SK-N-SH treated with all-trans-retinoic acid at 6 μM for 48 hours (cell line): Measurements from ENCODE around the gene DNAH7.

ENCODE experiments used
- ARNTL ChIP-seq: fragments of 450-650 bp; formaldehyde crosslinking; IDR thresholded peaks from 2 replicates; pipeline ENCODE4 v1.5.0; 2020; ENCODE audit warnings: low read depth, mild to moderate bottlenecking, moderate library complexity, borderline replicate concordance
- BACH2 ChIP-seq: fragments of 250-450 bp; sonication (Bioruptor Pico); IDR thresholded peaks from 2 replicates; pipeline ENCODE4 v1.9.0; 2021; ENCODE audit warnings: mild to moderate bottlenecking, borderline replicate concordance
- CREB5 ChIP-seq: fragments of 250-450 bp; sonication (Bioruptor Pico); IDR thresholded peaks from 2 replicates; pipeline ENCODE4 v1.5.1; 2020; ENCODE audit warnings: low read depth, mild to moderate bottlenecking, moderate library complexity
- GLIS3 ChIP-seq: fragments of 250-450 bp; sonication (Bioruptor Pico); IDR thresholded peaks from 2 replicates; pipeline ENCODE4 v1.5.0; 2020; ENCODE audit warnings: mild to moderate bottlenecking, moderate library complexity
- ISL1 ChIP-seq: fragments of 250-450 bp; sonication (Bioruptor Pico); IDR thresholded peaks from 2 replicates; pipeline ENCODE4 v2.1.2; 2022; ENCODE audit warnings: mild to moderate bottlenecking, moderate library complexity
- PATZ1 ChIP-seq: fragments of 250-450 bp; sonication (Bioruptor Pico); IDR thresholded peaks from 2 replicates; pipeline ENCODE4 v1.8.0; 2020; ENCODE audit warnings: mild to moderate bottlenecking, moderate library complexity, borderline replicate concordance
- POU6F1 ChIP-seq: fragments of 250-450 bp; sonication (Bioruptor Pico); IDR thresholded peaks from 2 replicates; pipeline ENCODE4 v1.8.0; 2021; ENCODE audit warnings: low read depth, mild to moderate bottlenecking, moderate library complexity, borderline replicate concordance
- PPARA ChIP-seq: fragments of 250-450 bp; sonication (Bioruptor Pico); IDR thresholded peaks from 2 replicates; pipeline ENCODE4 v1.5.0; 2020; ENCODE audit warnings: mild to moderate bottlenecking, borderline replicate concordance
- RARB ChIP-seq: fragments of 250-450 bp; sonication (Bioruptor Pico); IDR thresholded peaks from 2 replicates; pipeline ENCODE4 v1.8.0; 2021; ENCODE audit warnings: mild to moderate bottlenecking, moderate library complexity
- SNAI2 ChIP-seq: fragments of 250-450 bp; sonication (Bioruptor Pico); IDR thresholded peaks from 2 replicates; pipeline ENCODE4 v1.5.0; 2020; ENCODE audit warnings: mild to moderate bottlenecking, moderate library complexity
- ZFP30 ChIP-seq: fragments of 450-650 bp; formaldehyde crosslinking; IDR thresholded peaks from 2 replicates; pipeline ENCODE4 v1.5.0; 2022; ENCODE audit warnings: mild to moderate bottlenecking, moderate library complexity
- ZNF70 ChIP-seq: fragments of 450-650 bp; formaldehyde crosslinking; IDR thresholded peaks from 2 replicates; pipeline ENCODE4 v1.5.0; 2020; ENCODE audit warnings: mild to moderate bottlenecking, moderate library complexity
- ZNF8 ChIP-seq: fragments of 450-650 bp; formaldehyde crosslinking; IDR thresholded peaks from 2 replicates; pipeline ENCODE4 v1.5.0; 2020; ENCODE audit warnings: mild to moderate bottlenecking, moderate library complexity

- TF ChIP-seq SNAI2 (CRISPR knock-in tag) = no peak
- no peak for TF ChIP-seq ZFP30 (CRISPR knock-in tag)
- TF ChIP-seq GLIS3 = no peak
- TF ChIP-seq PPARA = no peak
- TF ChIP-seq ARNTL (CRISPR knock-in tag) = no peak
- TF ChIP-seq BACH2 (CRISPR knock-in tag) = no peak
- no peak for TF ChIP-seq POU6F1
- no peak for TF ChIP-seq PATZ1 (CRISPR knock-in tag)
- TF ChIP-seq ZNF70 (CRISPR knock-in tag) = no peak
- TF ChIP-seq ISL1 (CRISPR knock-in tag) = no peak
- TF ChIP-seq CREB5 (CRISPR knock-in tag) = no peak
- TF ChIP-seq RARB (CRISPR knock-in tag) = no peak
- no peak for TF ChIP-seq ZNF8 (CRISPR knock-in tag)
Measured at GRCh38 chr2:195842932-195843331, 225.7 kb downstream of the DNAH7 start.
